ENCODE measurements around the gene PPP2CA. TPM values are rescaled to one million over a fixed set of nuclear protein-coding genes. Genes with fewer than 3 reads are reported as not detected.
A peak's percentile ranks its signal among the peaks of the same experiment; 100 is the strongest.

The PPP2CA gene
- total RNA-seq (ENCODE audit: unreplicated experiment): 193 TPM
- long read RNA-seq, full-length matches to known transcripts: 246 of 264 reads
- long read RNA-seq, partial matches to known transcripts: 7 of 264 reads
- long read RNA-seq, other reads (novel, unspliced or antisense): 11 of 264 reads

GRCh38 chr5:134225780-134226440, at the start of gene PPP2CA:
Gene PPP2CA, minus strand, starts transcription at chr5:134226073. Its CDS starts 212 bp downstream, at chr5:134225861.
- Mint-ChIP-seq H3K9me3 (ENCODE audit: unreplicated experiment) (peaks cover 13% of the 10 kb centered on the region), H3K36me3 (ENCODE audit: unreplicated experiment) (no peaks in the 10 kb centered on the region), H3K27me3 (ENCODE audit: unreplicated experiment) (peaks cover 6% of the 10 kb centered on the region), H3K4me1 (ENCODE audit: low read depth, unreplicated experiment) (peaks cover 28% of the 10 kb centered on the region), H3K4me3 (ENCODE audit: unreplicated experiment) (peak within 1 kb of the TSS; percentile 95), H3K27ac (ENCODE audit: unreplicated experiment) (peak within 1 kb of the TSS; percentile 95)
- DNase-seq: peak; percentile 100
- TF ChIP-seq, protein P1, sequence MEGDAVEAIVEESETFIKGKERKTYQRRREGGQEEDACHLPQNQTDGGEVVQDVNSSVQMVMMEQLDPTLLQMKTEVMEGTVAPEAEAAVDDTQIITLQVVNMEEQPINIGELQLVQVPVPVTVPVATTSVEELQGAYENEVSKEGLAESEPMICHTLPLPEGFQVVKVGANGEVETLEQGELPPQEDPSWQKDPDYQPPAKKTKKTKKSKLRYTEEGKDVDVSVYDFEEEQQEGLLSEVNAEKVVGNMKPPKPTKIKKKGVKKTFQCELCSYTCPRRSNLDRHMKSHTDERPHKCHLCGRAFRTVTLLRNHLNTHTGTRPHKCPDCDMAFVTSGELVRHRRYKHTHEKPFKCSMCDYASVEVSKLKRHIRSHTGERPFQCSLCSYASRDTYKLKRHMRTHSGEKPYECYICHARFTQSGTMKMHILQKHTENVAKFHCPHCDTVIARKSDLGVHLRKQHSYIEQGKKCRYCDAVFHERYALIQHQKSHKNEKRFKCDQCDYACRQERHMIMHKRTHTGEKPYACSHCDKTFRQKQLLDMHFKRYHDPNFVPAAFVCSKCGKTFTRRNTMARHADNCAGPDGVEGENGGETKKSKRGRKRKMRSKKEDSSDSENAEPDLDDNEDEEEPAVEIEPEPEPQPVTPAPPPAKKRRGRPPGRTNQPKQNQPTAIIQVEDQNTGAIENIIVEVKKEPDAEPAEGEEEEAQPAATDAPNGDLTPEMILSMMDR (IDR thresholded peaks at IDR 0.05; ENCODE audit: partially characterized antibody, unreplicated experiment): peak; percentile 12

- H3K36me3 Mint-ChIP-seq (ENCODE audit: unreplicated experiment): peaks cover 5% of the 10 kb centered on the region
- H3K9me3 Mint-ChIP-seq (ENCODE audit: unreplicated experiment): peaks cover 1% of the 10 kb centered on the region
- DNase-seq: no peak
- TF ChIP-seq, protein P1 (IDR thresholded peaks at IDR 0.05; ENCODE audit: partially characterized antibody, unreplicated experiment): no peak
- peaks cover 2% of the 10 kb centered on the region for H3K27me3 Mint-ChIP-seq (ENCODE audit: unreplicated experiment)
- H3K4me1 Mint-ChIP-seq (ENCODE audit: low read depth, unreplicated experiment): peaks cover 17% of the 10 kb centered on the region
- H3K27ac Mint-ChIP-seq (ENCODE audit: unreplicated experiment): peak overlapping the region; percentile 80
- H3K4me3 Mint-ChIP-seq (ENCODE audit: unreplicated experiment): peak overlapping the region; percentile 61
Measured at GRCh38 chr5:134273642-134274395, 47.9 kb upstream of the PPP2CA start.

GRCh38 chr5:134271059-134271458, 45.2 kb upstream of the PPP2CA start:
- Mint-ChIP-seq H3K9me3 (ENCODE audit: unreplicated experiment) (peaks cover 1% of the 10 kb centered on the region), H3K27ac (ENCODE audit: unreplicated experiment) (no peak overlapping the region), H3K4me1 (ENCODE audit: low read depth, unreplicated experiment) (peaks cover 15% of the 10 kb centered on the region), H3K36me3 (ENCODE audit: unreplicated experiment) (peaks cover 5% of the 10 kb centered on the region), H3K4me3 (ENCODE audit: unreplicated experiment) (no peak overlapping the region), H3K27me3 (ENCODE audit: unreplicated experiment) (peaks cover 2% of the 10 kb centered on the region)
- TF ChIP-seq, protein P1 (IDR thresholded peaks at IDR 0.05; ENCODE audit: partially characterized antibody, unreplicated experiment): no peak
- DNase-seq: no peak

DNA sequence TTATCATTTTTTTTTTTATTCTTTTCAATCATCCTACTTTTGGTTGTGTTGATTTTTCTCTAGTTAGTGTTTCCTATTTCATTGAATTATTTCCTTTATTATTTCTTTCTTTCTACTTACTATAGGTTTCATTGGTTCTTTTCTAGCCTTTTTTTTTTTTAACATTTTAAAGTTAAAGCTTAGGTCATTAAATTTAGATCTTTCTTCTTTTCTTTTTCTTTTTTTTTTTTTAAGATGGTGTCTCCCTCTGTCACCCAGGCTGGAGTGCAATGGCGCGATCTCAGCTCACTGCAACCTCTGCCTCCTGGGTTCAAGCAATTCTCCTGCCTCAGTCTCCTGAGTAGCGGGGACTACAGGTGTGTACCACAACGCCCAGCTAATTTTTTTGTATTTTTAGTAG, 43.0 kb upstream of the PPP2CA start:
- DNase-seq: no peak
- Mint-ChIP-seq H3K4me1 (ENCODE audit: low read depth, unreplicated experiment) (peaks cover 5% of the 10 kb centered on the region), H3K36me3 (ENCODE audit: unreplicated experiment) (peaks cover 10% of the 10 kb centered on the region), H3K27ac (ENCODE audit: unreplicated experiment) (no peak overlapping the region), H3K9me3 (ENCODE audit: unreplicated experiment) (peaks cover 1% of the 10 kb centered on the region), H3K27me3 (ENCODE audit: unreplicated experiment) (peaks cover under 1% of the 10 kb centered on the region), H3K4me3 (ENCODE audit: unreplicated experiment) (no peak overlapping the region)
- TF ChIP-seq, protein P1 (IDR thresholded peaks at IDR 0.05; ENCODE audit: partially characterized antibody, unreplicated experiment): no peak

Measured in glutamatergic neuron (in vitro differentiated cells).